NCI-H510A (cell line): Measurements from ENCODE around the gene CCDC112.
"Not testable (repeated sequence)": the region's sequence is repeated elsewhere in the genome, so short reads cannot be mapped to it uniquely, and the experiment has no call there.

Source experiments
- DNase-seq: peaks from one replicate; lab custom pipeline; 2025; lab: John Stamatoyannopoulos, UW

The CCDC112 gene, protein sequence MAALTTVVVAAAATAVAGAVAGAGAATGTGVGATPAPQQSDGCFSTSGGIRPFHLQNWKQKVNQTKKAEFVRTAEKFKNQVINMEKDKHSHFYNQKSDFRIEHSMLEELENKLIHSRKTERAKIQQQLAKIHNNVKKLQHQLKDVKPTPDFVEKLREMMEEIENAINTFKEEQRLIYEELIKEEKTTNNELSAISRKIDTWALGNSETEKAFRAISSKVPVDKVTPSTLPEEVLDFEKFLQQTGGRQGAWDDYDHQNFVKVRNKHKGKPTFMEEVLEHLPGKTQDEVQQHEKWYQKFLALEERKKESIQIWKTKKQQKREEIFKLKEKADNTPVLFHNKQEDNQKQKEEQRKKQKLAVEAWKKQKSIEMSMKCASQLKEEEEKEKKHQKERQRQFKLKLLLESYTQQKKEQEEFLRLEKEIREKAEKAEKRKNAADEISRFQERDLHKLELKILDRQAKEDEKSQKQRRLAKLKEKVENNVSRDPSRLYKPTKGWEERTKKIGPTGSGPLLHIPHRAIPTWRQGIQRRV

DNA sequence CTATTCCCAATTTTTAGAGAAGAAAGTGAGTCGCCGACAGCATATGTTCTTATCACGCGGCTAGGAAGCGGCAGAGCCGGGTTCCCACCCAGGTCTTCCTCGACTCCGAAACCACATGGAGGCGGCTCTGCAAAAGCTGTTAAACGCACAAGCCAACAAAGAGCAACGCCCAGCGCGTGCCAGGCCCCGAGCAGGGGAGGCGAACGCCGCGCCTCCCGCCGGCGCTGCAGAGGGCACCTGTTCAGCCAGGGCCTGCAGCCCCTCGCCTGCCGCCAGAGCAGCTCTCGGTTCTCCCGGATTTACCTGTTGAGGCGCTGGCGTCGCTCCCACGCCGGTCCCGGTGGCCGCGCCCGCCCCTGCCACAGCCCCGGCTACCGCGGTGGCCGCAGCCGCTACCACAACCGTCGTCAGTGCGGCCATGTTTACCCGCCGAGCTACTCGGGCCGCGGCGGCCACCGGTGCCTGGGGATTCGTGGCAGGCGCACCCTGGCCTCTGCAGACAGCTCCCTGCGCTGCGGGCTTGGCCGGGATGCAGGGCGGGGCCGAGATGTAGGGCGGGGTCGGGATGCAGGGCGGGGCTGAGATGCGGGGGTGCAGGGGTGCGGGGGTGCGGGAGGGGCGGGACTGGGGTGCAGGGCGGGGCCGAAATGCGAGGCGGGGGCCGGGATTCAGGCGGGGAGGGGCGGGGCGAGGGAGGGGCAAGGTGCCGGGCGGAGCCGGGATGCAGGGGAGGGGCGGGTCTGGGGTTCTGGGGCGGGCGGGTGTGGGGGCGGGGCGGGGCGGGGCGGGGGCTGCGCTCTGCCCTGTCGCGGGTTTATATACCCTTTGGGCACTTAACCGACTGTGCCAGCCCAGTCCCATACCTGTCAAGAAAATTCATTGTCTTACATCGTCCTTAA is at the start of gene CCDC112:
CCDC112 (minus strand) TSS at position 531 of the 899 bp plus-strand sequence; CDS start at position 420, 111 bp downstream.
- DNase-seq, result peak; percentile 33

DNA sequence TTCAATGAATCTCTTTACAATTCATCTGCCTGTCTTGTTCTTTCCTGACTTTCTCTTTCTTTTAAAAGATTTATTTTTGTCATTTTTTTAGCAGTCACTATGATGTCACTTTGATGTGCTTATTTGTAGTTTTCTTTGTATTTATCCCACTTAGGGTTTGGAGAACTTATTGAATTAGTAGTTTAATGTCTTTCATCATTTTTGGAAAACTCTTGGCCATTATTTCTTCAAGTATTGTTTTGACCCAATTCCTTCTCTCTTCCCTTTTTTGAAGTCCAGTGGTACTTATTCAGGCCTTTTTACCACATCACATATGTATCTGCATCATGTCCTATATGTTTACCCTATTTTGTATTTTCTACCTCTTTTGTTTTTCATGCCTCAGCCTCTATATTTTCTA is 48.9 kb upstream of the CCDC112 start:
- no peak for DNase-seq

DNA sequence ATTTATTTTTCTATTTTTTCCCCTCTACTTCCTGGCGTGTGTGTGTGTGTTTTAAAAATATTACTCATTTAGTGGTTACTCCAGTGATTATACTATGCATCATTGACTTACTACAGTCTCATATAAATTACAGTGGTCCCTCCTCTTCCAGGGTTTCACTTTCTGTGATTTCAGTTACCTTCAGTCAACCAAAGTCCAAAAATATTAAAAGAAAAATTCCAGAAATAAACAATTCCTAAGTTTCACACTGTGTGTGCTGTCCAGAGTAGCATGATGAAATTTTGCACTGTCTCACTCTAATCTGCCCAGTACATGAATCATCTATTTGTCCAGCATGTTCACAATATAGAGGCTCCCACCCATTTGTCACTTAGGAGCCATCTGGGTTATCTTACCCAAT is 47.4 kb upstream of the CCDC112 start:
- no peak for DNase-seq

DNA sequence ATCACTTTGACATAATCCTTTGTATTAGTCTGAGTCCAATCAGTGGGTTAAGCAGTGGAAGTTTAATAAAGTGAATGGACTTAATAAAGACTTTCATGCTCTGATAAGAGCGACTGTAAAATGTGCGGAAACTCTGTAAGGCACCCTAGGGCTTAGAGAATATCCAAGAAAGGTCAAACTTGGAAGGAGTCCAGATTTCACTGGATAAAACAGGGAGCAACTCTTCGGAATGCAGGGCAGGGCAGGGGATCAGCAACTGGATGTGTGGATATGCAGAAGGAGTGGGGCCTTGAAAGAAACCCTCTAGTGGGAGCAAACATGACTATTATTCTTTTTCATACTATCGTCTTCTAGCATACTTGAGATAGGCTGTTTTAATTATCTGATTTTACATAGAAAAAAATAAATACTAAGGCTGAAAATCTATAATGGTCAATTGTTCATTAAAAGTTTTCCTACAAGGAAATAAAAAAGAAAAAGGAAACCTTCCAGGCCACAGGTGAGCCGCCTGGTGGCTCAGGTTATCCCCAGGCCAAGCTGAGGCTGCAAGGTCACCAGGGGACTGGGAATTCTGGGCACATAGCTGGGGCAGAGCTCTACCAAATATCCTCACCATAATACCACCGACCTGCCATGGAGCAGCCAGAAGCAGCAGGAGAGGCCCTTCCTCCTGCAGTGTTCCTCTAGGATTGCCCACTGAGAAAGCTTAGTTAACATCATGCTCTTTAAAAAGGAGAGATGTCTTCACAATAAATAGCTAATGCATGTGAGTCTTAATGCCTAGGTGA is 46.3 kb upstream of the CCDC112 start:
- no peak for DNase-seq

DNA sequence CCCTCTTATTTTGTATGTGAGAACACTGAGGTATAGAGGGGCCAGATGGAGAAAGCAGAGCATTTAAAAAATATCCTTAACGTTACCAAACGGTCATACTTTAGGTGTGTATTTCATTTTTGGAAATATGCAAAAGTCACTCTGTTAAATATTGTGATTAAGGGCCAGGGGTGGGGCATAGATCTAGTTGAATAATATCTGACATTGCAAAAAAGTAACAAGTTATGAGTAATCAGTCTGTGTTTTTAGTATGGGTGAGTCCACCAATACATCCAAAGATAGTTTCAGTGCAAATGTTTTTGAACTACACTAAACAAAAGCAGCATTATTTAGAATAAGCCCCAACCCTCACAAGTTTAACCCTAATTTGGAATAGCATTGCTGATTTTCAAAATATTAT is 45.3 kb upstream of the CCDC112 start:
- no peak for DNase-seq

DNA sequence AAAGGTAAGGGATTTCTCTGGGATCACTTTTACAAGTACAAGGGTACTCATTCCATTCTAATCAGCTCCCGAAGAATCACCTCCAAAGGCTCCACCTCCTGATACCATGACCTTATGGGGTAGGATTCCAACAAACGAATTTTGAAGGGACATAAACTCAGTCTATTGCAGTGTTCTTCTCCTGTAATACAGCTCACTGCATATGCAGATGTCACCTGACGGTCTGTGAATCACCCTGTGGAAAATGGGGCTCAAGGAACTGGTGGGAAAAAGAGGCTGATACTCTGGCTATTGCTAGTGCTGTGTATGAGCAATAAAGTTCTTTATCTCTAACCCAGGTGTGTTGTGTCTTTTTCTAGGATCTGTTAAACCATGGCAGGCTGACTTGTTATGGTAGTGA is 42.4 kb upstream of the CCDC112 start:
- DNase-seq, result no peak

DNA sequence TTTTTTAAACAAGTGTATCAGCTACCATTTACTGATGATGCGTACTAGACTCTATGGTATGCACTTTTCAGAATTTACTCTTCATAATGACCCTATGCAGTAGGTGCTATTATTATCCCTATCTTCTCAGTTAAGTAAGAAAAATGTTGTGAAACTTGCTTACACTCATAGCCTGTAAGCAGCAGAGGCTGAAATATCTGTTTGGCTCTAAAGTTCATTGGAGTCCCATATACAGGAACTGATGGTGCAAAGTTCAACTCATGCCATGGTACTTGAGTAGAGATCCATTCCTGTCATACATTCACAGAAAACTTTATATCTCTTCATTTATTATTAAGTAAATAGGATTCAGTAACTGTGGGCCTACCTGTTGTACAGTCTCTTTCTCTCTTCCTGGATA is 41.4 kb upstream of the CCDC112 start:
- no peak for DNase-seq

DNA sequence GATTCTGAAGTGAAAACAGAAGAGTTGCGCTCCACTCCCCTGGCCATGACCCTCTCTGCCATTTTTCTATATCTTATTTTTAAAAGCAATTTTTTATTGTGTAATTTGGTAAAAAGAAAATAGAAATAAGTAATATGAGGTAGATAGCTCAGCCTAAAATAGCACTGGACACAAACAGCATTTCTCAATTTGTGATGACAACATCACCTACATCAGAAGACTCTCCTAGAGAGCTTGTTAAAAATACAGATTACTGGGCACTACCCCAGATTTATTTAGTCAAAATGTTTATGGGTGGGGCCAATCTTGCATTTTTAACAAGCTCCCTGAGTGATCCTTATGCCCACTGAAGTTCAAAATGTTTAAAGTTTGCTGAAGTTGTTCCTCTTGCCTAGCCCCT is 40.5 kb upstream of the CCDC112 start:
- DNase-seq, result no peak

DNA sequence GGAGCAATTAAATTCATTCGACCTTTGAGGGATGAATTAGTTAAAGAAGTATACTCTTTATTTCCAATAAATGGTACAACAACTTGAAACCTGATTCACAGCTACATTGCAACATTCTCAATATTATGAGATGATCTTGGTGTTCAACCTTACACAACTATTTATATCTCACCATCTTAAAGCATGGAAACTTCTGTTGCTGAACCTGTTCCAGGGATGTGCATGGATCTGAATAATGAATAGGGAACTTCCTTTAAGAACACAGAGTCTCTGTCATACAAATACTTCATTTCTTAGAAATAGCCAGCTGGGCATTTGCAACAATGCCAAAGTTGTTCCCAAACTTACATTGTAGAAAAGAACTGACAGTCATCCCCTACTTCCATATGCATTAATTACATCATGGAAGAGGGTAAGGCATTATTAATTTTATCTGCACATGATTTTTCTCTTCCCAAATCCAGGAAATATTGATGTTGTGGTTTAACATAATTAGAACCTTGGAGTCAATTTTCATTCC is 39.8 kb upstream of the CCDC112 start:
- no peak for DNase-seq

DNA sequence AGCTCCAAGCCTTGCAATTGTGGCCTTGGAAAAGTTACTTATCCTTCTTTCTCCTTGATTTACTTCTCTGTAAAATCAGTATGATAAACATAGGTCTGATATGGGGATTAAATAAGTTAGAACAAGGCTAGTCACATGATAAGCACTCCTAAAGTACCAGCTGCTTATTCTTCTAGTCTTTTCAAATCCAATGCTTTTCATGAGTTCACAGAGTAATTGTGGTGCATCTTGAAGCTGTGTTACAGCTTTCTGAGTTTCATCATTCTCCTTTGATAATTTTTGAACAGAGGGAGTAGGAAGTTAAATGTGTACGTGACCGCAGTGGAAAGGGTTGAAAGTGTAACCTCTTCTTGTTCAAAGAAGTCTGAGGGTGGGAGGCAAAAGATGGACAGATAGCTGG is 38.8 kb upstream of the CCDC112 start:
- no peak for DNase-seq

DNA sequence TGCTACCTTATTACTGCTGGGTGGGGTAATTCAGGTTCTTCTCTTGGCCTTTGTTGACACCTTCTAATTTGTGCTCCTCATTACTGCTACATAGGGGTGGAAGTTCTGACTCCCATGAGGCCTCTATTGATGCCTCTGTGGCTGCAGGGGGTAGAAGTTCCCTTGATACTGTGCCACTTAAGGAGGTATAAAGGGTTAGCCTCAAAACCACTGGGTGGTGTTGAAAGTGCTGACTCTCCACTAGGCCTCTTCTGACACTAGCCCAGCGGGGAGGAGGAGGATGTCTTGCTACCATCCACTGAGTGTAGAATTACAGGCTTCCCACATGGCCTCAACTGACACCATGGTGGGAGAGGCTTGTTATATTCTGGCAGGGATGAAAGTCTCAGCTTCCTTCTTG is 36.7 kb upstream of the CCDC112 start:
- DNase-seq, result peak; percentile 13

DNA sequence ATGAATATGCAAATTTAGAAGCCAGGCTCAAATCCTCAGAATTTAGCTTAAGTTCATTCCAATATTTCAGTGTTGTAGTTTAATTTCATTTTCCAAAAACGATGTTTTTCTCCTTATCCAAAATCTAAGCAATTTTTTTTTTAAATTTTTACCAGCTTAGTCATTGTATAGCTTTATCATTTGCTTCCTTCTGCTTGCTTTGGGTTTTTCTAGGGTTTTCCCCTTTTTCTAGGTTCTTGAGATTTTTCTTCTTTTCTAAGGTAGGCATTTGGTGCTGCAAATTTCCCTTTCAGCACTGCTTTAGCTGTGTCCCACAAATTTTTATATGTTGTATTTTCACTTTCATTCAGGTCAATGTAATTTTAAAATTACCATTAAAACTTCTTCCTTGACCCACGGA is 34.4 kb upstream of the CCDC112 start:
- no peak for DNase-seq

DNA sequence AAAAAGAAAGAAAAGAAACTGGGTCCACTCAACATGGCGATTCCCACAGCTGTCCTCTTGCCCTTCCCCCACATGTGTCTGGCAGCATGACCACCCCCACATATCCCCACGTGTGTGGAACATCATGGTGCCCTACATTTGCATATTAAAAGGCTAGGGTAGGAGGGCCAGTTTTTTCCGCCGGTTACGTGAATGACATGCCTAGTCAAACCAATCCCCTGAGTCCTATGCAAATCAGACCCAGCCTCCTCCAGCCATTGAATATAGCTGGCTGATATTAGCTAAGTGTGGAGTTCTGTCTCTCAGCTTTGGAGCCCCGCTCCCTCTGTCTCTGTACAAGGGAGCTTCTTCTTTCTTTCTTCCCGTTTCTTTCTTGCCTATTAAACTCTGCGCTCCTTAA is 33.0 kb upstream of the CCDC112 start:
- DNase-seq, result no peak

DNA sequence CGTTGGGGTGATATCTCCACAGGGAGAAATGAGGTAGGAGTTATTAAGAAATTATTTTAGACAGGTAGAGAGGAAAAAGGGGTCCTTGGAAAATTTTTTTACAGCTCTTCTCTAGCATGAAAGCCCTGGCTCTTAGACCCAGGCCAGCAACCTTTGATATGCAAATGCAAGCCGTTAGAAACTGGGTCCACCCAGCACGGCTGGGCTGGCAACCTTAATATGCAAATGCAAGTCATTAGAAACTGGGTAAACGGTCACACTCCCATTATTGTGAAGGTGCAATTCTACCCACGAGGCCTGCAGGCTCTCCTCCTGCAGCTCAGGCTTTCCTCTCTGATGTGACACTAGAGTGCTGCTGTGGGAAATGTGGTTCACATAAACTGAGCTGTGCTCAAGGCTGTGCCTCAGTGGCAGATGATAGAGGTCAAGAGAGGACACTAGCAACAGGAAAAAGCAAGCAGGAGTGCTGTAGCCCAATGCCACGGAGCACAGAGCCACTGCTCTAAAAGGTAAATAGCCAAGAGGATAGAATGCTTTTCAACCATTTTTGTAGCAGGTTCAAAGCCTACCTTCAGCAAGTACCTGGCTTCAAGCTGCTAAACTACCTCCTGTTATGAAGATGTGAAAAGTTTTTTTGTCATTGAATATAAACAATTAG is 32.3 kb upstream of the CCDC112 start:
- DNase-seq, result not testable (repeated sequence)

DNA sequence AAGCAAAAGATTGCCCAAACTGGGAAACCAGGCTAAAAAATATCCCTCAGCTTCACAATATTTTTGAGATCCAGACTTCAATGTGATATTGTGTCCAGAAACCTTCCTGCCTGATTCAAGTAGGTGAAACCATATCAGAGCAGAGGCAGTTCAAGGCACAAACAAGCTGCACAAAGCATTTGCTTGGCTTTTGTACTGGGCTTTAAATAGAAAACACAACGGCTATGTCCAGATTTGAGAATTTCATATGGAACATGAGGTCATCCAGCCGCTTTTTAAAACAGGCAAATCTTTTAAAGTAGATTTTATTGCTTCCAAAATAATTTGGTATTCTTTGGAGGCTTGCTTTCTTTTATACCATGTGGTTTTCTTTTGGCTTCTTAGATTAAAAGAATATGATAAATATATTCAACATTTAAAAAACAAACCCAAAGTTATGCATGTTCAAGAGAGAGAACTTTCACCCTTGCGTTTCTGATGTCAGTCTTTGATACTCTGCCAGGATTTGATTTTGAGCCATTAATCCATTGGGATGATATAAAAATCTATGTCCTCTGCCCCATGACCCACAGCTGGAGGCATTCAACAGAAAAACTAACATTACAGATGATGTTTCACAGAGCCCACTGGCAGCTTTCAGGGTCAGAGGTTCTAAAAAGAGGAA is 29.0 kb upstream of the CCDC112 start:
- DNase-seq, result no peak

DNA sequence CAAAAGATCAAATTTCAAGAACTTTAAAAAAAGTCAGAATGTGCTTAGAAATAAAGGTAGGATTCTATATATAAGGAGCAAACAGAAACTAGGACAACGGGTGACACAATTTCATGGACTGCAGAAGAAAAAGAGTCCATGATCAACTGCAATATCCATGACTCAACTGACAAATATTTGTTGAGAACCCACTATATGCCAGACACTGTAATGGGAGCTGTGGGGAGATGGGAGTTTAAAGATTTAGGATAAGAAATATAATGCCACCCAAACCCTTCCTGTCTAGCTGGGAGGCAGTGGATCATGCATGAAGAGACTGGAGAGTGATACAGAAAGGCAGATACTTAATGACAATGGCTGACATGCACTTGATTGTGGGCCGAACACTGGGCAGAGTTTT is 27.6 kb upstream of the CCDC112 start:
- DNase-seq, result no peak

DNA sequence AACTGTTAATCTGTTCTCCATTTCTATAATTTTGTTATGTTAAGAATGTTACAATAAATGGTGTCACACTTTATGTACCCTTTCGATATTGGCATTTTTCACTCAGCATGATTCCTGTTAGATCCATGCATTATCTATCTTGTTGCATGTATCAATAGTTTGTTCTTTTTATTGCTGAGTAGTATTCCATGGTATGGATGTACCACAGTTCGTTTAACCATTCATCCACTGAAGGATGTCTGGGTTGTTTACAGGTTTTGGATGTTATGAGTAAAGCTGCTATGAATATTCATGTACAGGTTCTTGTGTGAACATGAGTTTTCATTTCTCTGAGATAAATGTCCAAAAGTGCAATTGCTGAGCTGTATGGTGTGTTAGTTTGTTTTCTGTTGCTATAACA is 26.3 kb upstream of the CCDC112 start:
- no peak for DNase-seq

DNA sequence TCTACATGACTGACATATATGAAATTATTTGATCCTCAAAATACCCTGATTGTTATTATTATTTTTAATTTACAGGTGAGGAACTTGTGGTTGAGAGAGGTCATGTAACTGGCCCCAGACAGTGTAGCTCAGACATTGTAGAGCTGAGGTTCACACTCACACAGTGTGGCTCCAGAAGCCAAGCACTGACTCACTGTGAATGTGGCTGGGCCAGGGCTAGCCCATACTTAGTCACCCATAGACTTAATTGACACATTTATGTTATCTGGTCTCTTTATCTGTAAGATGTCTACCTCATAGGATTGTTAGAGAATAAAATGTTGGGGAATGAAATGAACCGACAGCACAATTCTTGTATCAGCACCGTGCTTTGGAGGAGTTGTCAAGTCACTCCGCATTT is 24.9 kb upstream of the CCDC112 start:
- no peak for DNase-seq

DNA sequence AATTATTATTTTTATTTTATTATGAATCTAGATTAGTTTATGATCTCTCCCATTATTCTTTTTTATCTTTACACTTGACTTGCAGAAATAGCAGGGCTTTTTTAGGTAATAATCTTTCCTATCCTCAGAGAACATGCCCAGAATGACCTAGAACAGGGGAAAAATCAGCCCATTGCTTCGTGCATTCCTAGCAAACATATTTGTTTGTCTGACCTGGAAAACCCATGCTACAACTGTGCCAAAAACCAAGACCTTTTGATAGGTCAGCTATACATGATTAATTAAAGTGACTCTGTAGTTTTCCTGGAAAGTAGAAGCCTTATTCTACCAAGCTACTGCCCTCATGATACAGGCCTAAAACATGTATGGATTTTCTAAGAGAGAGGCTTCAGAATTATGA is 24.1 kb upstream of the CCDC112 start:
- no peak for DNase-seq

DNA sequence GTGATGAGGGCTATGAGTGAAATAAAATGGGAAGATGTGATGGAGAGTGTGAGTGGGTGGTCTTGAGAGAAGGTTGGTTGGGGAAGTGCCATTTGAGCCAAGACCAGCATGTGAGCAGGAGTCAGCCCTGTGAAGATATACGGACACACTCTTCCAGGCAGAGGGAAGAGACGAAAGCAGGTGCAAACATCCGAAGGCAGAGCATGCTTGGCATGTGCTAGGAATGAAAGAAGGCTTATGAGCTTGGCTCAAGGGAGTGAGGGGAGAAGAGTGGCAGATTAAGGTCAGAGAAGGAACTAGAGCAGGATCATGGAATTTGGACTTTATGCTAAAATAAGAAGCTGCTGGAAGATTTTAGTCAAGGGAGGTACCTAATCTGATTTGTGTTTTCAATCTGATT is 23.6 kb upstream of the CCDC112 start:
- DNase-seq, result no peak

DNA sequence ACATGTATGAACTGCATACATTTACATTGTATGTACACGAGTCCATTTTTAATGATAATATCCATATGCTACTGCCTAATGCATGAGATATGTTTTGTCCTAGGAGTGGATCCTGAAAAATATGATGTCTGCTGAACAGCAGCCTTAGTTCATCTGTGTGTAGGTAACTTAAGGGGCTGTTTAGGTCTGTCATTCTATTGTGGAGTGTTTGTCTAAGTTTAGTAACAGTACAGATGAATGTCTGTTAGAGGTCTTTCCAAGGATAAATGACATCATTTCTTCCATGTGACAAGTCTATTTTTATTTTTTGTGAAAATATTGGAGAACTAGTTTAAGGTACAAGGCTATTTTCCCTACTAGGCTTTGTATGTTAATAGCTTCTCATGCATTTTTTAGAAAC is 22.6 kb upstream of the CCDC112 start:
- no peak for DNase-seq
